GM21825 (cell line): ENCODE data around the gene CUL7.
"Not testable (repeated sequence)": the region's sequence is repeated elsewhere in the genome, so short reads cannot be mapped to it uniquely, and the experiment has no call there.

Experiments used
- ATAC-seq: cut with Tn5 transposase; IDR thresholded peaks from one replicate; pipeline ENCODE4 v1.9.1; 2021; ENCODE audit warnings: mild to moderate bottlenecking, moderate library complexity; ENCODE audit not compliant: unreplicated experiment

The CUL7 gene

GRCh38 chr6:43016943-43017334, 36.7 kb downstream of the CUL7 start:
- ATAC-seq: no peak

GRCh38 chr6:43016176-43016942, 37.3 kb downstream of the CUL7 start:
- ATAC-seq: no peak

GRCh38 chr6:43014434-43014909, 39.2 kb downstream of the CUL7 start:
- no peak for ATAC-seq

- peak; percentile 86 for ATAC-seq
These were observed 39.7 kb downstream of the CUL7 start, which contains the start of the genes KLHDC3 and MEA1 for GRCh38 chr6:43013843-43014433. Gene KLHDC3 (plus strand): TSS chr6:43014249. CDS start chr6:43017193, 2,944 bp downstream. Gene MEA1 (minus strand): TSS chr6:43013946. CDS start chr6:43013813, 133 bp downstream.

GRCh38 chr6:43013097-43013842, 40.4 kb downstream of the CUL7 start:
- peak; percentile 1 for ATAC-seq

- ATAC-seq: no peak
These were observed 41.3 kb downstream of the CUL7 start for GRCh38 chr6:43012364-43012763.

GRCh38 chr6:43011207-43011606, 42.4 kb downstream of the CUL7 start:
- no peak for ATAC-seq

- ATAC-seq: no peak
These were observed 44.5 kb downstream of the CUL7 start for GRCh38 chr6:43009124-43009523.

- ATAC-seq: no peak
These were observed 46.5 kb downstream of the CUL7 start for GRCh38 chr6:43007126-43007525.

GRCh38 chr6:43006251-43006650, 47.4 kb downstream of the CUL7 start:
- no peak for ATAC-seq

- no peak for ATAC-seq
These were observed 47.8 kb downstream of the CUL7 start for GRCh38 chr6:43005844-43006243.

GRCh38 chr6:43001843-43002242, 51.8 kb downstream of the CUL7 start:
- ATAC-seq: no peak

- ATAC-seq: not testable (repeated sequence)
These were observed 55.4 kb downstream of the CUL7 start for GRCh38 chr6:42998205-42998604.

GRCh38 chr6:42996513-42996912, 57.1 kb downstream of the CUL7 start:
- ATAC-seq: no peak

GRCh38 chr6:42993445-42993844, 60.2 kb downstream of the CUL7 start:
- no peak for ATAC-seq

GRCh38 chr6:42989923-42990322, 63.7 kb downstream of the CUL7 start:
- no peak for ATAC-seq

- no peak for ATAC-seq
These were observed 65.1 kb downstream of the CUL7 start for GRCh38 chr6:42988486-42989020.
